H1 (cell line): ENCODE measurements around the gene DHX34. TPM values are rescaled to one million over a fixed set of nuclear protein-coding genes. Genes with fewer than 3 reads are reported as not detected.
A peak's percentile ranks its signal among the peaks of the same experiment; 100 is the strongest.

Experiments
- CTCF ChIA-PET: fragments of 300-600 bp; sonication (Branson Sonifier 250); formaldehyde crosslinking; loops from one replicate; lab custom pipeline; 2021; ENCODE audit not compliant: partially characterized antibody; lab: Charles Lee
- POLR2A ChIA-PET: fragments of 300-600 bp; sonication (Branson Sonifier 250); formaldehyde crosslinking; loops from one replicate; lab custom pipeline; 2021; ENCODE audit warnings: inconsistent platforms; ENCODE audit not compliant: partially characterized antibody; lab: Charles Lee
- DNase-seq, 2 experiments: peaks; one replicate each; pipeline versions ENCODE4 v3.0.0 to v3.0.0-alpha.2; 2010 to 2022; ENCODE audit warnings: low spot score in 2 of 2, low read depth in 1 of 2, mixed read lengths in 1 of 2
- FAIRE-seq: peaks from 2 replicates; lab custom pipeline; 2011; peaks lifted over from hg19 to GRCh38; lab: Jason Lieb, UNC
- H2AFZ ChIP-seq: 2 replicates; pipeline ENCODE4 v1.8.1; 2012; ENCODE audit warnings: low read length, inconsistent platforms
- H2AK5ac ChIP-seq: 2 replicates; pipeline ENCODE4 v1.6.1; 2013; ENCODE audit warnings: low read depth, low read length
- H2BK120ac ChIP-seq: replicated peaks from 2 replicates; pipeline ENCODE3; 2013; ENCODE audit warnings: low read depth, low read length, inconsistent platforms
- H2BK12ac ChIP-seq: 2 replicates; pipeline ENCODE4 v1.6.1; 2013; ENCODE audit warnings: low read depth, low read length
- H2BK15ac ChIP-seq: 2 replicates; pipeline ENCODE4 v1.6.1; 2013; ENCODE audit warnings: low read length
- H2BK20ac ChIP-seq: 2 replicates; pipeline ENCODE4 v1.6.1; 2013; ENCODE audit warnings: low read length
- H2BK5ac ChIP-seq: 2 replicates; pipeline ENCODE4 v1.6.1; 2013; ENCODE audit warnings: low read depth, low read length
- H3K14ac ChIP-seq: 2 replicates; pipeline ENCODE4 v1.6.1; 2013; ENCODE audit warnings: inconsistent platforms; ENCODE audit not compliant: insufficient read length
- H3K18ac ChIP-seq: 2 replicates; pipeline ENCODE4 v1.6.1; 2013; ENCODE audit warnings: low read length; ENCODE audit errors: extremely low read depth
- H3K23ac ChIP-seq: 2 replicates; pipeline ENCODE4 v1.6.1; 2013; ENCODE audit warnings: inconsistent platforms; ENCODE audit not compliant: insufficient read length
- H3K23me2 ChIP-seq: 2 replicates; pipeline ENCODE4 v1.6.1; 2013; ENCODE audit warnings: low read depth, low read length
- H3K27ac ChIP-seq: 2 replicates; pipeline ENCODE4 v1.6.1; 2011; ENCODE audit warnings: low read depth, low read length, inconsistent platforms
- H3K27me3 ChIP-seq, 4 experiments: replicated peaks in 1 of 4; 1 replicate in 1 of 4; 2 replicates in 3 of 4; pipeline versions ENCODE4 v1.6.1 to v1.8.1; 2011 to 2013; ENCODE audit warnings: low read length in 3 of 4, mild to moderate bottlenecking in 3 of 4, inconsistent platforms in 2 of 4, mixed read lengths in 2 of 4, moderate library complexity in 1 of 4; ENCODE audit not compliant: control insufficient read depth in 3 of 4, insufficient read depth in 3 of 4; ENCODE audit errors: extremely low read depth in 1 of 4
- H3K36me3 ChIP-seq, 4 experiments: 2 replicates each; pipeline versions ENCODE4 v1.6.1 to v1.8.1; 2011 to 2013; ENCODE audit warnings: mild to moderate bottlenecking in 4 of 4, low read length in 3 of 4, moderate library complexity in 2 of 4, control low read depth in 1 of 4, inconsistent platforms in 1 of 4; ENCODE audit not compliant: insufficient read depth in 4 of 4, control insufficient read depth in 2 of 4
- H3K4ac ChIP-seq: replicated peaks from 2 replicates; pipeline ENCODE3; 2013; ENCODE audit warnings: low read length, low read depth, mixed read lengths, inconsistent platforms; ENCODE audit not compliant: insufficient read length
- H3K4me1 ChIP-seq, 4 experiments: replicated peaks in 1 of 4; 1 replicate in 1 of 4; 2 replicates in 3 of 4; pipeline versions ENCODE4 v1.6.1 to v1.8.1; 2011 to 2013; ENCODE audit warnings: low read length in 3 of 4, inconsistent platforms in 2 of 4, mixed read lengths in 1 of 4; ENCODE audit not compliant: insufficient read depth in 4 of 4, control insufficient read depth in 3 of 4
- H3K4me2 ChIP-seq, 2 experiments: 2 replicates each; pipeline versions ENCODE4 v1.6.1 to v1.8.1; 2011 to 2013; ENCODE audit warnings: low read depth in 2 of 2, low read length in 2 of 2, control low read depth in 1 of 2, inconsistent platforms in 1 of 2, mild to moderate bottlenecking in 1 of 2; ENCODE audit not compliant: insufficient read depth in 1 of 2
- H3K4me3 ChIP-seq, 4 experiments: fragments of 200-600, 300-600 bp in 1 of 4; sonication (generic), shearing (Covaris generic), sonication (Bioruptor Twin) in 1 of 4; 2 replicates each; pipeline versions ENCODE4 v1.5.1 to v1.8.1; 2011 to 2016; ENCODE audit warnings: low read length in 4 of 4, low read depth in 3 of 4, control low read depth in 2 of 4, inconsistent platforms in 2 of 4, mild to moderate bottlenecking in 2 of 4, mixed read lengths in 1 of 4, moderate library complexity in 1 of 4; ENCODE audit not compliant: insufficient read depth in 2 of 4; ENCODE audit errors: extremely low read depth in 1 of 4
- H3K56ac ChIP-seq: replicated peaks from 2 replicates; pipeline ENCODE3; 2013; ENCODE audit warnings: low read depth, mild to moderate bottlenecking, mixed read lengths, low read length, inconsistent platforms; ENCODE audit not compliant: insufficient read length
- H3K79me1 ChIP-seq: 2 replicates; pipeline ENCODE4 v1.6.1; 2013; ENCODE audit warnings: low read depth, low read length, control low read depth
- H3K79me2 ChIP-seq, 2 experiments: 2 replicates each; pipeline versions ENCODE4 v1.6.1 to v1.8.1; 2012 to 2013; ENCODE audit warnings: low read length in 2 of 2, mild to moderate bottlenecking in 2 of 2, inconsistent platforms in 1 of 2; ENCODE audit not compliant: insufficient read depth in 2 of 2, control insufficient read depth in 1 of 2
- H3K9ac ChIP-seq, 4 experiments: replicated peaks in 1 of 4; 1 replicate in 1 of 4; 2 replicates in 3 of 4; pipeline versions ENCODE4 v1.6.1 to v1.8.1; 2011 to 2013; ENCODE audit warnings: low read depth in 3 of 4, low read length in 3 of 4, control low read depth in 2 of 4, mild to moderate bottlenecking in 2 of 4, moderate library complexity in 2 of 4, inconsistent platforms in 1 of 4; ENCODE audit errors: extremely low read depth in 1 of 4
- H3K9me3 ChIP-seq, 2 experiments: 2 replicates each; pipeline versions ENCODE4 v1.6.1 to v1.8.1; 2012 to 2013; ENCODE audit warnings: mild to moderate bottlenecking in 2 of 2, moderate library complexity in 2 of 2, control low read depth in 1 of 2, inconsistent platforms in 1 of 2, low read depth in 1 of 2, low read length in 1 of 2, mixed read lengths in 1 of 2; ENCODE audit not compliant: insufficient read depth in 2 of 2
- H4K20me1 ChIP-seq, 2 experiments: replicated peaks in 1 of 2; 2 replicates each; pipeline versions ENCODE3 to v1.8.1; 2011 to 2013; ENCODE audit warnings: inconsistent platforms in 2 of 2, low read length in 2 of 2, mild to moderate bottlenecking in 1 of 2; ENCODE audit not compliant: insufficient read depth in 2 of 2, control insufficient read depth in 1 of 2
- H4K5ac ChIP-seq: 2 replicates; pipeline ENCODE4 v1.6.1; 2013; ENCODE audit warnings: low read length, low read depth, mixed read lengths, inconsistent platforms; ENCODE audit not compliant: insufficient read length
- H4K8ac ChIP-seq: 2 replicates; pipeline ENCODE4 v1.8.0; 2013; ENCODE audit warnings: mild to moderate bottlenecking, moderate library complexity, low read length, inconsistent platforms; ENCODE audit not compliant: insufficient read depth; ENCODE audit errors: extremely low read depth
- H4K91ac ChIP-seq: replicated peaks from 2 replicates; pipeline ENCODE3; 2013; ENCODE audit warnings: low read length, mixed read lengths, inconsistent platforms; ENCODE audit not compliant: insufficient read length
- CBX8 ChIP-seq: fragments of 300-800, 300-1000 bp; sonication (generic); IDR thresholded peaks from 2 replicates; pipeline ENCODE4 v1.7.1; 2016; ENCODE audit warnings: low read depth, low read length, borderline replicate concordance
- CHD2 ChIP-seq: IDR thresholded peaks from 2 replicates; pipeline ENCODE4 v1.6.1; 2012; ENCODE audit warnings: low read length, improper control_type of control experiment
- EZH2 ChIP-seq: fragments of 200-600 bp; sonication (generic); IDR thresholded peaks from 2 replicates; pipeline ENCODE4 v1.7.1; 2012; ENCODE audit warnings: low read depth, mild to moderate bottlenecking, moderate library complexity, low read length, inconsistent platforms; ENCODE audit not compliant: severe bottlenecking
- KDM1A ChIP-seq: fragments of 200-600, 300-600 bp; sonication (generic); IDR thresholded peaks from 2 replicates; pipeline ENCODE4 v1.7.1; 2016; ENCODE audit warnings: mild to moderate bottlenecking, low read length, borderline replicate concordance
- RBBP5 ChIP-seq: IDR thresholded peaks from 2 replicates; pipeline ENCODE4 v1.7.1; 2012; ENCODE audit warnings: low read depth, mild to moderate bottlenecking, inconsistent platforms, low read length, moderate library complexity, borderline replicate concordance
- RXRA ChIP-seq: IDR thresholded peaks from 2 replicates; pipeline ENCODE4 v1.6.1; 2011; ENCODE audit warnings: low read depth, mild to moderate bottlenecking, low read length, moderate library complexity; ENCODE audit not compliant: insufficient read depth
- SIX5 ChIP-seq: IDR thresholded peaks from 2 replicates; pipeline ENCODE4 v1.6.1; 2011; ENCODE audit warnings: mild to moderate bottlenecking, low read depth, low read length
- SP1 ChIP-seq: IDR thresholded peaks from 2 replicates; pipeline ENCODE4 v1.6.1; 2011; ENCODE audit warnings: low read depth, low read length
- SUZ12 ChIP-seq: fragments of 200-600 bp; sonication (generic); IDR thresholded peaks from 2 replicates; pipeline ENCODE4 v1.6.1; 2012; ENCODE audit warnings: mild to moderate bottlenecking, inconsistent platforms, low read length, moderate library complexity, mixed read lengths
- ZNF274 ChIP-seq: IDR thresholded peaks from 2 replicates; pipeline ENCODE4 v1.7.0; 2012; ENCODE audit warnings: low read length, borderline replicate concordance; ENCODE audit errors: extremely low read depth
- WGBS, 2 experiments: shearing (Covaris generic) in 1 of 2; methylation state at CpG; one replicate each; pipeline versions ENCODE4 v1.1.6 to v1.1.7; 2013 to 2015; ENCODE audit warnings: low lambda C conversion rate in 2 of 2, mixed read lengths in 2 of 2, inconsistent platforms in 1 of 2, low coverage in 1 of 2, missing lambda C conversion rate in 1 of 2; ENCODE audit not compliant: insufficient replicate concordance in 2 of 2, insufficient coverage in 1 of 2, insufficient read length in 1 of 2; ENCODE audit errors: extremely low coverage in 1 of 2, missing lambda C conversion rate in 1 of 2; 5-methylcytosine and 5-hydroxymethylcytosine counted together
- polyA plus RNA-seq, 7 experiments: library from polyadenylated mRNA; depleted of rRNA in 3 of 7; stranded (reverse) in 5 of 7; unstranded in 2 of 7; fragments of >200 nt in 5 of 7; fragments of 200-250 nt in 2 of 7; gene quantifications; 1 replicate in 5 of 7; 2 replicates in 1 of 7; 4 replicates in 1 of 7; pipeline versions ENCODE4 v1.2.1 to v1.2.3, GENCODE V29; 2011 to 2013; ENCODE audit warnings: missing spikeins in 2 of 7, mixed read lengths in 2 of 7
- total RNA-seq: library from RNA; stranded (reverse); fragmentation: NEBNext Ultra II Directional; extraction: Animal tissue kit (Norgen Biotek cat#: 25700); gene quantifications from 2 replicates; pipeline ENCODE4 v1.2.1, GENCODE V29; 2021

Gene DHX34
- total and polyA plus RNA-seq, 2 of the 8 experiments (the other 6 are each of a cell fraction or from before 2014, with no cell fraction given): 17.5 to 24.3 TPM

- H2AFZ ChIP-seq: no peak overlapping the region
- no peak overlapping the region for H3K18ac ChIP-seq
- H3K23me2 ChIP-seq: no peaks in the 10 kb centered on the region
- no peak overlapping the region for H2BK12ac ChIP-seq
- no peak overlapping the region for H3K27ac ChIP-seq
- no peak overlapping the region for H4K5ac ChIP-seq
- no peak overlapping the region for H3K56ac ChIP-seq
- H2AK5ac ChIP-seq: no peak overlapping the region
- H2BK120ac ChIP-seq: no peak overlapping the region
- DNase-seq: no peak
- H3K23ac ChIP-seq: no peak overlapping the region
- H3K4me1 ChIP-seq: no peaks in the 10 kb centered on the region
- H4K20me1 ChIP-seq: peaks cover 1 to 23% of the 10 kb centered on the region in 2 experiments
- H4K8ac ChIP-seq: peak overlapping the region; percentile 68; the same call in 1 of the 2 replicates
- no peaks in the 10 kb centered on the region for H3K9me3 ChIP-seq
- no peaks in the 10 kb centered on the region for H3K79me2 ChIP-seq
- no peak overlapping the region for H4K91ac ChIP-seq
- no peak overlapping the region for H3K9ac ChIP-seq
- H3K36me3 ChIP-seq: peaks cover 32 to 77% (median 68%) of the 10 kb centered on the region in 4 experiments
- POLR2A ChIA-PET: interaction anchor here (1.5 to 3.1 kb wide), 3 partner anchors 11 to 16 kb away, joined by 4 to 12 read pairs (median 7); no protein-coding TSS in a partner anchor
- H3K27me3 ChIP-seq: no peaks in the 10 kb centered on the region
- no peak overlapping the region for H3K14ac ChIP-seq
- no peak overlapping the region for H3K4ac ChIP-seq
- no peak overlapping the region for H2BK15ac ChIP-seq
- WGBS, 2 experiments: 95% methylated on average over 29 of the region's 33 CpGs; no CpG with 5 or more reads in 1 of the 2 experiments
- no peak overlapping the region for H3K4me2 ChIP-seq
- FAIRE-seq: no peak
- no peak overlapping the region for H2BK20ac ChIP-seq
- H2BK5ac ChIP-seq: no peak overlapping the region
- CTCF ChIA-PET: interaction anchor here (1.0 to 1.8 kb wide), 2 partner anchors 18 to 82 kb away, joined by 3 to 5 read pairs; no protein-coding TSS in a partner anchor
- no peaks in the 10 kb centered on the region; the same call in 1 of the 2 replicates for H3K79me1 ChIP-seq
- H3K4me3 ChIP-seq: no peak overlapping the region
- TF ChIP-seq RXRA: no peak
- TF ChIP-seq KDM1A: no peak
- TF ChIP-seq ZNF274: no peak
- TF ChIP-seq CHD2: no peak
- no peak for TF ChIP-seq RBBP5
- TF ChIP-seq SUZ12: no peak
- TF ChIP-seq CBX8: no peak
- TF ChIP-seq SP1: no peak
- no peak for TF ChIP-seq EZH2
- TF ChIP-seq SIX5: no peak
These were observed 24.4 kb downstream of the DHX34 start for GRCh38 chr19:47373246-47374240.
